ENCODE measurements around the gene ACOT11.
"Not testable (repeated sequence)": the region's sequence is repeated elsewhere in the genome, so short reads cannot be mapped to it uniquely, and the experiment has no call there.

Gene ACOT11
- total RNA-seq, result 1.7 to 2.7 reads per million in 2 donors

DNA sequence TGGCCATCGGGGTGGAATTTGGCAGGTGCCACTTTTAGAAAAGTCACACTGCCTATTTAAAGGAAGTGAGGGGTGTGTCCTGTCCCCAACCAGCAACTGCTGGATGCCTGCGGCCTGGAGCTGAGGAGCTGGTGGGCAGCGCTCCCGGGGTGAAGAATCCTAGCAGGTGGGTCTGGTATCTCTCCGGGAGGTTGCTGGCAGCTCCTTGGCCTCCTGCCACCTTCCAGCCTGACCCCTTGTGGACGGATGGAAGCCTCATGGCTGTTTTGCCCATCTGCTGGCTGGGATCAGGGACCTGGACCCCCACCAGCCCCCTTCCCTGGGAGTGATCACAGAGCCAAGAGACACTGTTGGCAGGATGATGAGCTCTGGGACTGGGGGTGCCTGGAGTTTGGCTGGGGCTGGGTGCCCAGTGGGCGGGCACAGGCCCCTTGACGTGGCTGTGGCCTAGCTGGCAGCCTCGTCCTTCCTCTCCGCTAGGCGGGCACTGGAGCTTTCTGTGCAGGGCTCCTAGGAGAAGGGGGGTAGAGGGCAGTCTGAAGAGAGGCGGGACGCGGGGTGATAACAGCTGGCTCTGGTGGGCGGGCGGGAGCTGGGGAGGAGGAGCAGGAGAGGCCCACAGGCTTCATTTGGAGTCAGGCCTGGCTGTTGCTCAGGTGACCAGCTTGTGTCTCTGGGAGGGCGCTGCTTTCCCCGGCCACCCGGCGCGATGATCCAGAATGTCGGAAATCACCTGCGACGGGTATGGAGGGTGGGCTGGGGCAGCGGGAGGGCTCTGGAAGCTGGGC is at the start of gene ACOT11:
Gene ACOT11 (plus strand): TSS at position 628 of the 788 bp plus-strand sequence. CDS start 82 bp downstream, at position 710.
- DNase-seq, result no peak

DNA sequence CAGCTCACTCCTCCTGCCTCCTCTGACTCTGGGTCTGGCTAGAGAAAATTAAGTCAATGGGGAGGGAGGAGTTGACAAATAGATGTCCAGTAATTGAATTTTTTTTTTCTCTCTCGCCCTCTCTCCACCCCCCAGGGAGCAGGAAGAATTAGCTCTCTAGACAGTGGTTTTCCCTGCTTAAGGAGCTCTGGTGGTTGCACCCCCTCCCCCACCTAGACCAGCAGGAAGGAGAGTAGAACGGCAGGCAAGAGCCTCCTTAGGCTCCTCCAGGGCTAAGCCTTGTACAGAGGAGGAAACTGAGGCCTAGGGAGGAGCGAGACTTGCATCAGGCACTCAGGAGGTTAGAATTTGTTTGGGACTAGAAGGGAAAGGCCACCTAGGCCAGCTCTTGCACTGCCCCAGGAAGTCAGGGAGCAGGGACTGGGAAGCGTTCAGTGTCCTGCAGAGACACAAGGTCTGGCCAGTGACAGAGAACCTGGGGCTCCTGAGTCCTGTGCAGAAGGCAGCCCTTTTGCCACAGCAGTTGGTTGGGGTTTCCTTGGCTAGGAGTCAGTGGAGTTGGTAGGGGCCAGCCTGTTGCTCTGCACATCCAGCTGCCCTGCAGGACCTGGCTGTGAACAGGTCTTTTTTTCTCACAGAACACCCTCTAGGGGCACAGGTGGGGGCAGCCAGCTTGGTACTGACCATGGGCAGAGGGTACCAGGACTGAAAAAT is 49.5 kb upstream of the ACOT11 start:
- no peak for DNase-seq

DNA sequence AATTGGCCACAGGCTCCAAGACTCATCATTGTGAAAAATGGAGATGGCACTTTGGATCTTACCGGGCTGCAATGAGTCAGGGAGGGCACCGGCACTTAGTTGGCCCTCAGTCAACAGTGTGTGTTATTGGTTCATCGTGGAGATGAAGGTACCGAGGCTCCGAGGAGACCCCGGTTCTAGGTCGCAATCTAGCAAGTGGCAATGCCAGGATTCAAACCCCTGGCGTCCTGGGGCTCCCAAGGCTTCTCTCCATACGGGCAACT is 49.0 kb upstream of the ACOT11 start:
- no peak for DNase-seq

GRCh38 chr1:54499360-54500106 is 48.5 kb upstream of the ACOT11 start:
- DNase-seq, result no peak

DNA sequence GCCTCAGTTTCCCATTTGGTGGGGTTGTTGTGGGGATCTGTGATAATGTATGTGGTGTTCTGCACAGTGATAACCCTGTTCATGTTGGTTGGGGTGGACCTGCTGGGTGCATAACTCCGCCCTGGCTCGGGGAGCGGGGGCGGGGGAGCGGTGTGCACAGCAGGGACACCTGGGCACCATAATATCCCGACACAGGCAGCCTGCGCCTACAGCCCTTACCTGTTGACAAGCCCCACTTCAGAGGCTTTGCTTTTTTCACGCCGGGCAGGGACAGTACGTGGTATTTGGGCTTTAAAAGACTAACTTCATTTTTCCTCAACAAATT is 48.0 kb upstream of the ACOT11 start:
- no peak for DNase-seq

- DNase-seq, result no peak
These were observed 46.2 kb upstream of the ACOT11 start for GRCh38 chr1:54501849-54502248.

GRCh38 chr1:54502342-54502741 is 45.7 kb upstream of the ACOT11 start:
- DNase-seq, result no peak

GRCh38 chr1:54506594-54506993 is 41.4 kb upstream of the ACOT11 start:
- DNase-seq, result no peak

DNA sequence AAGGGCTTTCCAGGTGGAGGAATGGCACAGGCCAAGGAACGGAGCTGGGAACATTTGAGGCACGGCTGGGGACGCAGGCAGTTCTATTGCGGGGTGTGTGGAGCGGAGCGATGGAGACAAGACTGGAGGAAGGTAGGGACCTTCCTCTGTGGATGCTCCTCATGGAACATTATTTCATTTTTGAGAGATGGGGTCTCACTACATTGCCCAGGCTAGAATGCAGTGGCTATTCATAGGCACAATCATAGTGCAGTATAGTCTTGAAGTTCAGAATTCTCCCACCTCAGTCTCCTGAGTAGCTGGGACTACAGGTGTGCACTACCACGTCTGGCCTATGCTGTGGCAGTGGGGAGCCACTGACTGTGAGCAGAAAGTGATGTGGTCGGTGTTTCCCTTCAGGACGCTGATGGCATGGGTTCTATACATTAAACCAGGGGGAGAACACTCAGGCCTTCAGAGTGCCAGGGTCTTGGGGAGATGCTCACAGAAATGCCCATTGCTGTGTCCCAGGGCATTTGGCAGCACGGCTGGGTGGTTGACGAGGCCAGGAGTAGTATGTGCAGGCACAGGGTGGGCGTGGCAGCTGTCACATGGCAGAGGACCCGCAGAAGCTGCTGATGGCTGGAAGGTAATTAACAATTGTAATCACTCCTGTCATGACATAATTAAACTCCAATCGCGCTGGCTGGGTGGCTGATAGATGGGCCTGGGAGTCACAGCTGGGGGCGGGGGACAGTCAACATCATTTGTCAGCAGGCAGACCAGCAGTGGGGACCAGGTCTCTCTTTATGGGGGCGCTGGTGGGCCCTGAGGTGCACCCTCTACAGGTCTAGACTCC is 40.8 kb upstream of the ACOT11 start:
- no peak for DNase-seq

DNA sequence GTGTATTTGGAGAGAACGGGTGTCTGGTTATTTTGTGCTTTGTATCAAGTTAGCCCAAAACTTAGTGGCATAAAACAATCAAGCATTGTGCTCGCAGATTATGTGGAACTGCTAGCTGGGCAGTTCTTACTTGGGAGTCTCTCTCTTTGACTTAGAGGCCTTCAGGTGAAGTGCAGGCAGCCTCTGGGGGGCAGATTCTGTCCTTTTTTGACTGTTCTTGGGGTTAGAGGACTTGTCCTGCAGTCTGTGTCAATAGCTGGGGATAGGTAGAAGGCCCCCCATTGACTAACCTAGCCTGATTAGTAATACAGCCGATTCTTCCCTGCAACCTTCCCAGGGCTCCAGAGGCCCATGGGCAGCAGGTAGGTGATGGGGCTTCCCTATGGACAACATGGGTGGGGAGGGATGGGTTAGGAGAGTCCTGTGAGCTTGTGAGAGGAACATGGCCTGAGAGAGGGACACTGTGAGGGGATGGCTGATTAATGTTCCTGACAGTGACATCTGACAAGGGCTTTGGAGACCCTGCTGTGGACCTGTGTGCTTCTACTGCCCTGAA is 37.2 kb upstream of the ACOT11 start:
- no peak for DNase-seq

- not testable (repeated sequence) for DNase-seq
These were observed 34.0 kb upstream of the ACOT11 start for GRCh38 chr1:54513921-54514580.

DNA sequence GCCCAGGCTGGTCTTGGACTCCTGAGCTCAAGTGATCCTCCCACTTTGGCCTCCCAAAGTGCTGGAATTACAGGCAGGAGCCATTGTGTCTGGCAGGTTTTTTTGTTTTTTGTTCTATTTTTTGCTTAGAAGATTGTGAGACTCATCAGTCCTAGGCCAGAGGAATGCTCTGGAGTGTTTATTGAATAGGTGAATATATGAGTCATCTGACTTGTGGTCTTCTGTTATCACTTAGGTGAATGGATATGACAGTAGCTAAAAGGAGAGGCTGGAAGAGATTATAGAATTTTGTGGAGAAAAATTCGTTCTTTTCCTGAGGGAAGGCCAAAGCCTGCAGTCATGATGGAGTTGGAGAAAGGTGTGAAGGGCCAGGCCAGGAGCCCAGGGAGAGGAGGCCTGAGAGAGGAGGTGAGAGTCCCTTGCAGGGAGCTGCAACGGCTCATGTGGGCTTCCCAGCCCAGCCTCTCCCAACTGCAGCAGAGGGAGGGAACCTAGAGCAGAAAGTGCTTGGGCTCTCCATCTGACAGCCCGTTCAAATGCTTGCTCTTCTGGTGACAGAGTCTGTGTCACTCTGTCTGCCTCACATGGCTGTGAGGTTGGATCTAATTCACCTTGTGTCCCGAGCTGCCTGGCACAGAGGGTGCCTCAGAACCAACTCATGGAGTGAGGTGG is 31.6 kb upstream of the ACOT11 start:
- DNase-seq, result no peak

GRCh38 chr1:54517496-54517895 is 30.5 kb upstream of the ACOT11 start:
- no peak for DNase-seq

DNA sequence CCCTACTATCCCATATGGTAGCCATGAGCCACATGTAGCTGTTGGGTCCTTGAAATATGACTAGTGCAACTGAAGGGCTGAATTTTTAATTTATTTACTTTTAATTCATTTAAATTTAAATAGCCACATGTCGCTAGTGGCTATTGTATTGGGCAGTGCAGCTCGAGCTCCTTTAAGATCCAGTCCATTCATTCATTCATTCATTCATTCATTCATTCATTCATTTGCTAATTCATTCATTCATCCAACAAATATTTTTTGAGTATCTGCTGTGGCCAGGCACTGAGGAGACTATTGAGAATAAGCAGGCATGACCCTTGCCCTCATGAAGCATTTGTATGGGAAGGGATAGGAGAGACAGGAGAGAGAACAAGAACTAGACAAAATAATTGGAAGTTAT is 29.5 kb upstream of the ACOT11 start:
- DNase-seq, result no peak

DNA sequence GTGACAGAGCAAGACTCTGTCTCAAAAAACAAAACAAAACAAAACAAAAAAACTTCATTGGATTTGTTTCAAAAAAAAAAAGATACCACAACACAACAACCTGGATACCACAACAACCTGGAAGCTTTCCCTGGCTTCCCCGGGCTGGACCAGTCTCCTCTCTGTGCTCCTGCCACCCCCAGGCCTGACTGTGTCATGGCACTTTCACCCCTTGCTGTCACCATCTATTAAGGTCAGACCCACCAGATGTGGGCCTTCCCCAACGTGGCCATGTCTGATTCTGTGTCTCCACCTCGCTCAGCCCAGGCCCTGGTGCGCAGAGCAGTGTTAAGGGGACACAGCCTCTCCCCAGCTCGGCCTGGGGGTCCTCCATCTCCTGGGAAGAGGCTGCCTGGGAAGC is 28.3 kb upstream of the ACOT11 start:
- DNase-seq, result no peak

DNA sequence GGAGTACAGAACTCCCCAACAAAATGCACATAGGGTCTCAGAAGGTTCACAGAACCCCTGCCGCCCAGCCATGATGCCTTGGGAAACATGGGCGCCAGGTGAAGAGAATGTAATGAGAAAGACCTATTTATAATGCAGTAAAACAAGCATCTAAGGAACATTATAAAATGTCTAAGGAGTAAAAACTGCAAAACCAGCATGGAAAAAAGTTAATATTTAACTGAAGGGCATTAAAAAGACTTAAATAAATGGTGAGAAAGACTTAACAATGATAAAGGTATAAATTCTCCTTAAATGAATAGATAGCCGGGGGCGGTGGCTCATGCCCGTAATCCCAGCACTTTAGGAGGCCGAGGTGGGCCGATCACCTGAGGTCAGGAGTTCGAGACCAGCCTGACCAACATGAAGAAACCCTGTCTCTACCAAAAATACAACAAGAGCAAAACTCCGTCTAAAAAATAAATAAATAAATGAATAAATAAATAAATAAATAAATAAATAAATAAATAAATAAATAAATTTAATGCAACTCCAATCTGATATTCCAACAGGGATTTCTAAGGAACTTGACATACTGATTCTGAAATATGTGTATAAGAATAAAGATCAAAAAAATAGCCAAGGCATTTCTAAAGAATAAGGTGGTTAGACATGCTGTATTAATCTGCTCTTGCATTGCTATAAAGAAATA is 27.3 kb upstream of the ACOT11 start:
- DNase-seq, result no peak

- DNase-seq, result not testable (repeated sequence)
These were observed 21.5 kb upstream of the ACOT11 start for GRCh38 chr1:54526565-54526964.

GRCh38 chr1:54528613-54529012 is 19.4 kb upstream of the ACOT11 start:
- no peak for DNase-seq

- no peak for DNase-seq
These were observed 16.0 kb upstream of the ACOT11 start for GRCh38 chr1:54532033-54532432.

GRCh38 chr1:54536656-54537055 is 11.4 kb upstream of the ACOT11 start:
- DNase-seq, result not testable (repeated sequence)

DNA sequence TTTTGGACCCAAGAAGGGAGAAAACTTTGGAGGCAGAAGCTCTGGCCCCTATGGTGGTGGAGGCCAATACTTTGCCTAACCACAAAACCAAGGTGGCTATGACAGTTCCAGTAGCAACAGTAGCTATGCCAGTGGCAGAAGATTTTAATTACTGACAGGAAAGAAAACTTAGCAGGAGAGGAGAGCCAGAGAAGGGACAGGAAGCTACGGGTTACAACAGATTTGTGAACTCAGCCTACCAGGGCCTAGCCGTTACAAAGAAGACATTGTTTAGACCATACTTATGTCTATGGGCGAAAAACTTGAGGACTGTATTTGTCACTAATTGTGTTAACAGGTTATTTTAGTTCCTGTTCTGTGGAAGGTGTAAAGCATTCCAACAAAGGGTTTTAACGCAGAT is 10.4 kb upstream of the ACOT11 start:
- no peak for DNase-seq
